Raji (cell line): ENCODE results near the gene RHEB.

Experiments used
- POLR2A ChIP-seq: IDR thresholded peaks from 2 replicates; pipeline ENCODE4 v1.6.1; 2011; ENCODE audit warnings: low read depth, low read length, control low read depth; ENCODE audit not compliant: insufficient read depth

RHEB gene

GRCh38 chr7:151416112-151416940 is 103.4 kb downstream of the RHEB start:
- no peak for TF ChIP-seq POLR2A
